ENCODE measurements around the gene PRCP. TPM values are rescaled to one million over a fixed set of nuclear protein-coding genes. Genes with fewer than 3 reads are reported as not detected.

Gene PRCP
- total and polyA plus RNA-seq, 4 donors = 25.4 to 126 (median 46.6) TPM

DNA sequence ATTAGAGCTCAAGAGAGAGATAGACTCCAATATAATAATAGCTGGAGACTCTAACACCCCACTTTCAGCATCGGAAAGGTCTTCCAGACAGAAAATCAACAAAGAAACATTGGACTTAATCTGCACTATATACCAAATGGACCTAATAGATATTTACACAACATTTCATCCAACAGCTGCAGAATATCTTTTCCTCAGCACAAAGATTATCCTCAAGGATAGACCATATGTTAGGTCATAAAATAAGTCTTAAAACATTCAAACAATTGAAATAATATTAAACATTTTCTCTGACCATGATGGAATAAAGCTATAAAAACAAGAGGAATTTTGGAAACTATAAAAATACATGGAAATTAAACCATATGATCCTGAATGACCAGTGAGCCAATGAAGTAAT is 121.5 kb downstream of the PRCP start:
- TF ChIP-seq, protein P1, sequence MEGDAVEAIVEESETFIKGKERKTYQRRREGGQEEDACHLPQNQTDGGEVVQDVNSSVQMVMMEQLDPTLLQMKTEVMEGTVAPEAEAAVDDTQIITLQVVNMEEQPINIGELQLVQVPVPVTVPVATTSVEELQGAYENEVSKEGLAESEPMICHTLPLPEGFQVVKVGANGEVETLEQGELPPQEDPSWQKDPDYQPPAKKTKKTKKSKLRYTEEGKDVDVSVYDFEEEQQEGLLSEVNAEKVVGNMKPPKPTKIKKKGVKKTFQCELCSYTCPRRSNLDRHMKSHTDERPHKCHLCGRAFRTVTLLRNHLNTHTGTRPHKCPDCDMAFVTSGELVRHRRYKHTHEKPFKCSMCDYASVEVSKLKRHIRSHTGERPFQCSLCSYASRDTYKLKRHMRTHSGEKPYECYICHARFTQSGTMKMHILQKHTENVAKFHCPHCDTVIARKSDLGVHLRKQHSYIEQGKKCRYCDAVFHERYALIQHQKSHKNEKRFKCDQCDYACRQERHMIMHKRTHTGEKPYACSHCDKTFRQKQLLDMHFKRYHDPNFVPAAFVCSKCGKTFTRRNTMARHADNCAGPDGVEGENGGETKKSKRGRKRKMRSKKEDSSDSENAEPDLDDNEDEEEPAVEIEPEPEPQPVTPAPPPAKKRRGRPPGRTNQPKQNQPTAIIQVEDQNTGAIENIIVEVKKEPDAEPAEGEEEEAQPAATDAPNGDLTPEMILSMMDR (IDR thresholded peaks at IDR 0.05; ENCODE audit: control extremely low read depth, extremely low read depth) = no peak
- ATAC-seq (ENCODE audit: insufficient read depth, low FRiP score) (no peak), DNase-seq (no peak)
- H3K4me1 ChIP-seq (ENCODE audit: control insufficient read depth in 5 of 5, insufficient read depth in 5 of 5, low read length in 5 of 5) = no peaks in the 10 kb centered on the region
- H3K4me3 ChIP-seq = no peak overlapping the region
- H3K9ac ChIP-seq (ENCODE audit: insufficient read depth in 1 of 2, low read length in 2 of 2) = no peak overlapping the region
- no peaks in the 10 kb centered on the region for H3K36me3 ChIP-seq (ENCODE audit: control insufficient read depth in 4 of 4, insufficient read depth in 4 of 4, low read length in 4 of 4)
- H3K27ac ChIP-seq (ENCODE audit: low read depth in 1 of 2, low read length in 1 of 2) = no peak overlapping the region
- 90 to 92% methylated on average over 1 of the region's 1 CpG for WGBS, 2 donors
- no peaks in the 10 kb centered on the region for H3K27me3 ChIP-seq (ENCODE audit: control insufficient read depth in 3 of 3, insufficient read depth in 3 of 3, low read length in 2 of 3)
- H3K9me3 ChIP-seq (ENCODE audit: control insufficient read depth in 4 of 4, insufficient read depth in 3 of 4, low read length in 3 of 4) = peaks cover 0 to 14% (median 1%) of the 10 kb centered on the region in 4 donors

DNA sequence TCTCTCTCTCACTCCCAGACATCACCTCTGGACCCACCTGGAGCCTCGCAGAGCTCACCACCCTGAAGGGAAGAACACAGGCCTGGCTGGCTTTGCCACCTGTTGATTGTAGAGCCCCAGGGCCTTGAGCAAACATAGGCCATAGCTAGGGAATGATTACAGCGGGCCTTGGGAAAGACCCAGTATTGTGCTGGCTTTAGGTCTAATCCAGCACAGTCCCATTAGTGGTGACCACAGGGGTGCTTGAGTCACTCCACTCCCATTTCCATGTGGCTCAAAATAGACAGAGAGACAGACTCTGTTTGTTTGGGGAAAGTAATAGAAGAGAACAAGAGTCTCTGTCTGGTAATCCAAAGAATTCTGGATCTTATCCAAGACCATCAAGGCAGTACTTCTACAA is 123.9 kb downstream of the PRCP start:
- 89 to 98% methylated on average over 2 of the region's 2 CpGs for WGBS, 2 donors
- Histone ChIP-seq H3K36me3 (ENCODE audit: control insufficient read depth in 4 of 4, insufficient read depth in 4 of 4, low read length in 4 of 4) (no peaks in the 10 kb centered on the region), H3K4me1 (ENCODE audit: control insufficient read depth in 5 of 5, insufficient read depth in 5 of 5, low read length in 5 of 5) (no peaks in the 10 kb centered on the region), H3K27ac (ENCODE audit: low read depth in 1 of 2, low read length in 1 of 2) (no peak overlapping the region), H3K27me3 (ENCODE audit: control insufficient read depth in 3 of 3, insufficient read depth in 3 of 3, low read length in 2 of 3) (no peaks in the 10 kb centered on the region), H3K9ac (ENCODE audit: insufficient read depth in 1 of 2, low read length in 2 of 2) (no peak overlapping the region), H3K4me3 (no peak overlapping the region), H3K9me3 (ENCODE audit: control insufficient read depth in 4 of 4, insufficient read depth in 3 of 4, low read length in 3 of 4) (peaks cover 0 to 10% (median 1%) of the 10 kb centered on the region in 4 donors)
- no peak for DNase-seq
- TF ChIP-seq, protein P1 (IDR thresholded peaks at IDR 0.05; ENCODE audit: control extremely low read depth, extremely low read depth) = no peak
- no peak for ATAC-seq (ENCODE audit: insufficient read depth, low FRiP score)

DNA sequence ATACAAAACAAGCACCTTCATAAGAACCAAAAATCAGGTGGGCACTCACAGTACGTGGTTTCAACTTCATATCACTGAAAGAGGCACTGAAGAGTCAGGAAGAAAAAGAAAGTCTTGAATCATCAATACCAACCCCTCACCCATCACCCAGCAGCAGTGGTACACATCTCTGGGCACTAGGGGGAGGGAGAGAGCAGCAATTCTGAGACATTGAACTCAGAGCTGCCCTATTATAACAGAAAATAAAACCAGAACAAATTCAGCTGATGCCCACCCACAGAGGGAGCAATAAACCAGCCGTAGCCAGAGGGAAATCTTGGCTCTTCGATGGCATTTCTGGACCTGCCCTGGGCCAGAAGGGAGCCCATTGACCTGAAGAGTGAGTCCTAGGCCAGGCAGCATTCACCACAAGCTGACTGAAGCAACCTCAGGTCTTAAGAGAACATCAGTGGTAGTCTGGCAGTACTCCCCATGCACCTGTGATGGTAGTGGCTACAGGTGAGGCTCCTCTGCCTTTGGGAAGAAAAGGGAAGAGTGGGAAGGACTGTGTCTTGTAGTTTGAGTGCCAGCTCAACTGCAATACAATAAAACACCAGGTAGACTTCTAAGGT is 124.4 kb downstream of the PRCP start:
- TF ChIP-seq, protein P1 (IDR thresholded peaks at IDR 0.05; ENCODE audit: control extremely low read depth, extremely low read depth) = peak; percentile 3
- Histone ChIP-seq H3K4me1 (ENCODE audit: control insufficient read depth in 5 of 5, insufficient read depth in 5 of 5, low read length in 5 of 5) (no peaks in the 10 kb centered on the region), H3K27me3 (ENCODE audit: control insufficient read depth in 3 of 3, insufficient read depth in 3 of 3, low read length in 2 of 3) (no peaks in the 10 kb centered on the region), H3K9me3 (ENCODE audit: control insufficient read depth in 4 of 4, insufficient read depth in 3 of 4, low read length in 3 of 4) (peaks cover 0 to 10% (median 1%) of the 10 kb centered on the region in 4 donors), H3K9ac (ENCODE audit: insufficient read depth in 1 of 2, low read length in 2 of 2) (no peak overlapping the region), H3K36me3 (ENCODE audit: control insufficient read depth in 4 of 4, insufficient read depth in 4 of 4, low read length in 4 of 4) (no peaks in the 10 kb centered on the region), H3K27ac (ENCODE audit: low read depth in 1 of 2, low read length in 1 of 2) (no peak overlapping the region), H3K4me3 (no peak overlapping the region)
- ATAC-seq (ENCODE audit: insufficient read depth, low FRiP score) (peak; percentile 27), DNase-seq (no peak)
- WGBS, 2 donors = 36 to 52% methylated on average over 3 of the region's 3 CpGs

DNA sequence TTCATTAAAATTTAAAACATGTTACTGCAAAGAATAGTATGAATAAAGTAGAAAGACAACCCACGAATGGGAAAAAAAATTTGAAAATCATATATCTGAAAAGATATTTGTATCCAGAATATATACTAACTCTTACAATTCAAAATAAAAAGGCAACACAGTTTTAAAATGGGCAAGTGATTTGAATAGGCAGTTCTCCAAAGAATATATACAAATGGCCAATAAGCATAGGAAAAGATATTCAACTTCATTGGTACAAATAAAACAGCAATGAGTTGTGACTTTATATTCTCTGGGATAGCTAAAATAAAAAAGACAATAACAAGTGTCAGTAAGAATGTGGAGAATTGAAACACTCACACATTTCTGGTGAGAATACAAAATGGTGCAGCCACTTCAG is 125.0 kb downstream of the PRCP start:
- no peaks in the 10 kb centered on the region for H3K4me1 ChIP-seq (ENCODE audit: control insufficient read depth in 5 of 5, insufficient read depth in 5 of 5, low read length in 5 of 5)
- DNase-seq (no peak), ATAC-seq (ENCODE audit: insufficient read depth, low FRiP score) (no peak)
- H3K27me3 ChIP-seq (ENCODE audit: control insufficient read depth in 3 of 3, insufficient read depth in 3 of 3, low read length in 2 of 3) = no peaks in the 10 kb centered on the region
- TF ChIP-seq, protein P1 (IDR thresholded peaks at IDR 0.05; ENCODE audit: control extremely low read depth, extremely low read depth) = no peak
- H3K9me3 ChIP-seq (ENCODE audit: control insufficient read depth in 4 of 4, insufficient read depth in 3 of 4, low read length in 3 of 4) = peaks cover 0 to 8% (median 1%) of the 10 kb centered on the region in 4 donors
- H3K4me3 ChIP-seq = no peak overlapping the region
- no peaks in the 10 kb centered on the region for H3K36me3 ChIP-seq (ENCODE audit: control insufficient read depth in 4 of 4, insufficient read depth in 4 of 4, low read length in 4 of 4)
- H3K9ac ChIP-seq (ENCODE audit: insufficient read depth in 1 of 2, low read length in 2 of 2) = no peak overlapping the region
- WGBS, 2 donors = 77 to 83% methylated on average over 1 of the region's 1 CpG
- H3K27ac ChIP-seq (ENCODE audit: low read depth in 1 of 2, low read length in 1 of 2) = no peak overlapping the region

Data from lung (tissue), 12 donors.